Endothelial cell of umbilical vein (primary cell): ENCODE data around the gene SNX33. TPM values are rescaled to one million over a fixed set of nuclear protein-coding genes. Genes with fewer than 3 reads are reported as not detected.

Source experiments
- BruUV-seq: library from RNA; stranded (reverse); fragments of 400-500 nt; replicated peaks from 2 replicates; lab custom pipeline; 2021; lab: Mats Ljungman, UMichigan
- CTCF ChIA-PET: fragments of 300-600, 350-600 bp; sonication (Branson Sonifier 250); formaldehyde crosslinking; loops from one replicate; lab custom pipeline; 2021; ENCODE audit warnings: antibody characterized with exemption, inconsistent platforms; lab: Charles Lee
- POLR2A ChIA-PET: fragments of 300-600, 350-600 bp; sonication (Branson Sonifier 250); formaldehyde crosslinking; loops from one replicate; lab custom pipeline; 2021; ENCODE audit warnings: antibody characterized with exemption, inconsistent platforms; lab: Charles Lee
- DNase-seq: peaks from one replicate; pipeline ENCODE4 v3.0.0-alpha.2; 2011; ENCODE audit warnings: low read depth, low spot score
- FAIRE-seq: peaks from 2 replicates; lab custom pipeline; 2011; peaks lifted over from hg19 to GRCh38; lab: Jason Lieb, UNC
- H2AFZ ChIP-seq: 2 replicates; pipeline ENCODE4 v1.6.0; 2012; ENCODE audit warnings: low read depth, low read length, control low read depth, inconsistent platforms
- H3K27ac ChIP-seq: 2 replicates; pipeline ENCODE4 v1.5.1; 2011; ENCODE audit warnings: low read depth, mild to moderate bottlenecking, control low read depth, low read length, moderate library complexity; ENCODE audit not compliant: insufficient read depth
- H3K27me3 ChIP-seq, 2 experiments: 2 replicates each; pipeline versions ENCODE4 v1.6.0 to v1.6.1; 2011; ENCODE audit warnings: low read length in 2 of 2, mixed read lengths in 1 of 2; ENCODE audit not compliant: control insufficient read depth in 2 of 2, insufficient read depth in 2 of 2
- H3K36me3 ChIP-seq, 2 experiments: 2 replicates in 1 of 2; 3 replicates in 1 of 2; pipeline ENCODE4 v1.5.1; 2011; ENCODE audit warnings: low read length in 2 of 2, mild to moderate bottlenecking in 1 of 2, moderate library complexity in 1 of 2; ENCODE audit not compliant: control insufficient read depth in 2 of 2, insufficient read depth in 2 of 2; ENCODE audit errors: extremely low read depth in 1 of 2
- H3K4me1 ChIP-seq: 3 replicates; pipeline ENCODE4 v1.5.1; 2011; ENCODE audit warnings: mild to moderate bottlenecking, low read length; ENCODE audit not compliant: control insufficient read depth, insufficient read depth; ENCODE audit errors: extremely low read depth
- H3K4me2 ChIP-seq: 2 replicates; pipeline ENCODE4 v1.6.1; 2011; ENCODE audit warnings: low read length, control low read depth, mixed read lengths; ENCODE audit not compliant: insufficient read depth
- H3K4me3 ChIP-seq, 3 experiments: fragments of 200-600 bp in 1 of 3; sonication (generic), shearing (Covaris generic) in 1 of 3; replicated peaks in 1 of 3; 2 replicates each; pipeline ENCODE4 v1.5.1; 2011 to 2016; ENCODE audit warnings: control low read depth in 3 of 3, low read length in 3 of 3, mild to moderate bottlenecking in 2 of 3, inconsistent platforms in 1 of 3, low read depth in 1 of 3, moderate library complexity in 1 of 3; ENCODE audit not compliant: insufficient read depth in 1 of 3
- H3K79me2 ChIP-seq: 2 replicates; pipeline ENCODE4 v1.6.0; 2012; ENCODE audit warnings: low read length, inconsistent platforms; ENCODE audit not compliant: control insufficient read depth, insufficient read depth
- H3K9ac ChIP-seq: replicated peaks from 2 replicates; pipeline ENCODE3; 2011; ENCODE audit warnings: low read length, control low read depth; ENCODE audit not compliant: insufficient read depth; ENCODE audit errors: extremely low read depth
- H3K9me1 ChIP-seq: replicated peaks from 3 replicates; pipeline ENCODE4 v1.6.0; 2011; ENCODE audit warnings: mild to moderate bottlenecking, low read length; ENCODE audit not compliant: control insufficient read depth, insufficient read depth; ENCODE audit errors: extremely low read depth
- H3K9me3 ChIP-seq: replicated peaks from 2 replicates; pipeline ENCODE4 v1.5.1; 2012; ENCODE audit warnings: low read length, inconsistent platforms; ENCODE audit not compliant: control insufficient read depth, insufficient read depth
- H4K20me1 ChIP-seq: replicated peaks from 2 replicates; pipeline ENCODE3; 2011; ENCODE audit warnings: mild to moderate bottlenecking, low read length; ENCODE audit not compliant: control insufficient read depth, insufficient read depth; ENCODE audit errors: extremely low read depth
- CTCF ChIP-seq, 2 donors: IDR thresholded peaks; 1 replicate in 1 of 2; 2 replicates in 1 of 2; pipeline ENCODE4 v1.5.1; 2011; ENCODE audit warnings: low read length in 2 of 2, mild to moderate bottlenecking in 2 of 2, moderate library complexity in 2 of 2, control low read depth in 1 of 2, inconsistent platforms in 1 of 2, low read depth in 1 of 2; ENCODE audit not compliant: insufficient read depth in 1 of 2; ENCODE audit errors: extremely low read depth in 1 of 2
- FOS ChIP-seq: IDR thresholded peaks from 2 replicates; pipeline ENCODE4 v1.6.1; 2011; ENCODE audit warnings: mild to moderate bottlenecking, low read length, moderate library complexity, borderline replicate concordance; ENCODE audit not compliant: insufficient read depth
- GATA2 ChIP-seq: IDR thresholded peaks from 2 replicates; pipeline ENCODE4 v1.7.0; 2011; ENCODE audit warnings: low read depth, mild to moderate bottlenecking, moderate library complexity, mixed read lengths, low read length; ENCODE audit not compliant: insufficient read length, insufficient read depth
- JUN ChIP-seq: IDR thresholded peaks from 2 replicates; pipeline ENCODE4 v1.6.1; 2011; ENCODE audit warnings: borderline replicate concordance, low read depth; ENCODE audit not compliant: insufficient read length, insufficient read depth
- POLR2A ChIP-seq: IDR thresholded peaks from 2 replicates; pipeline ENCODE4 v1.6.1; 2012; ENCODE audit warnings: low read depth, mild to moderate bottlenecking, control low read depth, low read length
- dilution Hi-C: fragments of 300-500 bp; cut with MboI; formaldehyde crosslinking; loops from one replicate; pipeline ENCODE4 v1.15.0; 2019; ENCODE audit warnings: low sequenced_read_pairs; ENCODE audit not compliant: extremely low pct_ligation_motif_present
- intact Hi-C: fragments of 100-400 bp; cut with micrococcal nuclease; formaldehyde crosslinking; loops from one replicate; pipeline ENCODE4 v1.10.0; 2022
- polyA plus RNA-seq, 4 experiments: library from polyadenylated mRNA; depleted of rRNA in 3 of 4; stranded (reverse) in 3 of 4; unstranded in 1 of 4; fragments of >200 nt; gene quantifications; 2 replicates each; pipeline versions ENCODE4 v1.2.1 to v1.2.3, GENCODE V29; 2011 to 2012; ENCODE audit warnings: missing spikeins in 1 of 4
- total RNA-seq: library from RNA; stranded (reverse); gene quantifications from 2 replicates; pipeline ENCODE4 v1.2.3, GENCODE V29; 2021
- TF ChIP-seq, protein P1 (sequence below): IDR thresholded peaks from 2 replicates; pipeline ENCODE4 v1.6.1; 2011; ENCODE audit not compliant: insufficient read depth, insufficient read length

SNX33 gene
- total and polyA plus RNA-seq, 2 donors (not counting 3 experiments of a cell fraction or from before 2014, with no cell fraction given), result 7.9 to 12.6 TPM

DNA sequence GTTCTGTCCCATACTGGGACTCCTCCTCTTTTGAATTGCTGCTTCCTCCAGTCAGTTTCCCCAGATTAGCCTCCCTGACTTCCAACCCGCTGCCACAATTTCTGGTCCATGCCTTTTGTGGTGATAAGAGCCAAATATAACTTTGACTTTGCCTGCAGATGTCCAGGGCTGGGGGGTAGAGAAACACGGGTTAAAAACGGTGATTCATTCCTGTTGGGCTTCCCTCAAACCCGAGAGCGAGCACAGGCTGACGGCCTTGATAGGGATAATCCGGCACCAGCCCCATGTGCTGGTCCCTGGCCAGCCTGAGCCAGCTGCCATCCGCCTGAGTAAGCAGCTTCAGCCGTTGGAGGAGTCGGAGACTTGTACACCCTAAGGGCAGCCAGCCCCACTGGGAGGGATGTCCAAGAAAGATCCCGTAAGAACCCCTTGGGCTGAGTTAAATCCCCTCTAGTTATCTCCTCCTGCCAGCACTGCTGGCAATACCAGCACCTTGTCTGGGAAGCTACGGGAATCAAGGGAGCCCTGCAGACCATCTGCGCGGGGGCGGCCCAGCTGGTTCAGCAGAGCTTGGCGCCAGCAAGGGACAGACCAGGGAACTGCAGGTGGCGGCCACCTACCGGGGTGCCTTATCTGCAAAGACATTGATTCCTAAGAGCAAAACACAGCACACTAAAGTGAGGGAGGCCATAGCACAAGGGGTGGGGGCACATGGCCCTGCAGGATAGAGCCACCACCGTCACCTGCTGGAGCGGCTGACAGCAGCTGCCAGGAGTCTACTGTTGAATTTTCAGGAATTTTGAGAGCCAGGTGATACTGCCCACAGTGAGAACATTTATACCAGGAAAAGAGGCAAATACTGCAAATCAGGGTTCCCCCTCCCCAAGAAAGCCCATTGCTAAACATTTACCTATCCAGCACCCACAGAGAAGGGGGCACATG lies 46.8 kb downstream of the SNX33 start:
- TF ChIP-seq CTCF (IDR thresholded peaks at IDR 0.05; ENCODE audit: extremely low read depth in 1 of 2, insufficient read depth in 1 of 2, low read depth in 1 of 2, low read length in 2 of 2) (peak in 1 of 2 donors; percentile 14), POLR2A (no peak)
- ChIA-PET POLR2A (no interaction called here), CTCF (interaction anchor here (1.0 to 2.3 kb wide), 8 partner anchors 8 to 227 kb away, joined by 4 to 15 read pairs (median 5); a partner anchor contains a TSS)
- Histone ChIP-seq H3K4me2 (peak overlapping the region; percentile 6), H3K4me1 (peaks cover 16% of the 10 kb centered on the region), H3K27ac (no peak overlapping the region), H3K36me3 (no peaks in the 10 kb centered on the region), H4K20me1 (no peaks in the 10 kb centered on the region), H3K79me2 (no peaks in the 10 kb centered on the region), H3K9me1 (no peaks in the 10 kb centered on the region), H3K4me3 (no peak overlapping the region), H3K9ac (no peak overlapping the region), H2AFZ (no peak overlapping the region), H3K9me3 (no peaks in the 10 kb centered on the region), H3K27me3 (peaks cover 42 to 48% of the 10 kb centered on the region in 2 experiments)
- BruUV-seq, result no TSS peak
- FAIRE-seq (no peak), DNase-seq (peak; percentile 81)
- dilution Hi-C loops (no loop called here), intact Hi-C loops (loop anchor here (2.0 to 5.0 kb wide), 3 partner anchors 38 to 228 kb away; no protein-coding TSS in a partner anchor)

DNA sequence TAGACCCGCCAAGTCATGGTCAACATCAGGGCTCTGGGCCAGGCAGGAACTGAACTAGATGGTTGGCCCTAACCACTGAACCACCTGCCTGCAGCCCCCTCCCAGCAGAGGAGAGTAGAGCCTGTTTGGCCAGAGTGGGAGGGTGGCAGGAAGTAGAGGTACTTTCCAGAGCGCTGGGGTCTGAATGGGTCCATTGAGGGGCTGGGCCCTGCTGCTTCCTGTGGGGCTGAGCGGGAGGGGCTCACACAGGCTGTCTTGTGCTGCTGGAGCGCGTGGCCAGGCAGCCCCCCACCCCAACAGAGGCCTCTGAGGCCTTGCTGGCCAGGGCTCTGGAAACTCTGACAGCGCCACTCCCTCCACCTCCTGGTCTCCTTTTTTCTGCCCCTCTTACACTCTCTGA lies 47.5 kb downstream of the SNX33 start:
- TF ChIP-seq CTCF (IDR thresholded peaks at IDR 0.05; ENCODE audit: extremely low read depth in 1 of 2, insufficient read depth in 1 of 2, low read depth in 1 of 2, low read length in 2 of 2), result no peak
- no peak for TF ChIP-seq FOS
- no peak for TF ChIP-seq GATA2
- no peak for TF ChIP-seq JUN
- TF ChIP-seq, protein P1, sequence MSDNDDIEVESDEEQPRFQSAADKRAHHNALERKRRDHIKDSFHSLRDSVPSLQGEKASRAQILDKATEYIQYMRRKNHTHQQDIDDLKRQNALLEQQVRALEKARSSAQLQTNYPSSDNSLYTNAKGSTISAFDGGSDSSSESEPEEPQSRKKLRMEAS, result no peak
- TF ChIP-seq POLR2A, result no peak
- Histone ChIP-seq H3K27me3 (peaks cover 42 to 52% of the 10 kb centered on the region in 2 experiments), H4K20me1 (no peaks in the 10 kb centered on the region), H3K9me3 (no peaks in the 10 kb centered on the region), H3K27ac (no peak overlapping the region), H3K79me2 (no peaks in the 10 kb centered on the region), H2AFZ (no peak overlapping the region), H3K4me3 (no peak overlapping the region), H3K36me3 (no peaks in the 10 kb centered on the region), H3K9me1 (no peaks in the 10 kb centered on the region), H3K4me1 (peaks cover 16% of the 10 kb centered on the region), H3K9ac (no peak overlapping the region), H3K4me2 (no peak overlapping the region)
- DNase-seq (no peak), FAIRE-seq (no peak)
- CTCF ChIA-PET, result interaction anchor here (1.0 to 2.3 kb wide), 4 partner anchors 9 to 107 kb away, joined by 4 to 15 read pairs (median 7); a partner anchor contains a TSS
- POLR2A ChIA-PET, result no interaction called here
- no TSS peak for BruUV-seq
- intact Hi-C loops, result loop anchor here (2.0 kb wide), 2 partner anchors 38 to 108 kb away; no protein-coding TSS in a partner anchor
- dilution Hi-C loops, result no loop called here
